ENCODE measurements around the gene MTSS2.

Gene MTSS2

DNA sequence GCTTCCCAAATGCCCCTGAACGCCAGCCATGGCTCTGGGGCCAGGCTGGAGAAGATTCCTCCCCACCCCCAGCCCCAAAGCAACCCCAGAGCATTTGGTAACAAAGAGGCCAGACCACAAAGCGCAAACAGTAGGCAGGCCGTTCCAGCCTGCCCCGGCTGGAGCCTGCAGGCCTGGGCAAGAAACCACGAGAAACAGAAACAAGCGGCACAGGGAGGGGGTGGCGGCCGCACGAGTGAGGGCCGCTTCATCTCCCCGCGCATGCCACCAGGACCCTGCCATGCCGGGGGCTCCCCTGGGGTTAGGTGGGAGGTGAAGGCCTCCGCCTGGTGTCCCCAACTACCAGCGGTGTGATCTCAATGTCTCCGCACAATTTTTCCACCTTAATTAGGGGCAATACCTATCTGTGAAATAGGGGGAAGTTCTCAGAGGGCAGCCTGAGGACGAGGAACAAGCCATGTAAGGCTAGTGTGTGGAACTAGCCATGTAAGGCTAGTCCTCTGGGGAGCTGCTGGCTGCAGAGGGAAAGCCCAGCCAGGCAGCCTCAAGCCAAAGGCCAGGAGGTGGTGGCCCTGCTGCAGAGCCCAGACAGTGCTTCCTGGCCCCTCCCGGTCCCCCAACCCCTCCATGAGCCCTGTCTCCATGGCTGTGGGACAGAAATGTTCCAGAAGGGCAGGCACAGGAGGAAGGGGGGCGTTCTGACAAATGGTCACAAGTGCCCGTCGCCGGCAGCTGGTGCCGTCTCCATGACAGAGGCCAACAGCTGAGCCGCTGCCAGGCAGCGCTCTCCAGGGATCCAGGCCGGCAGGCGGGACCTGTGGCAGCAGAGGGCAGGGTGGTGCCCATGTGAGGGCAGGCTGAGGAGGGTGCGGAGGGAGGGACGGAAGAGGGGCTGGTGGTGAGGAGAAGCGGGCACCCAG, 14.5 kb upstream of the MTSS2 start:
- DNase-seq (ENCODE audit: low read depth in 2 of 2, low spot score in 1 of 2), result no peak

DNA sequence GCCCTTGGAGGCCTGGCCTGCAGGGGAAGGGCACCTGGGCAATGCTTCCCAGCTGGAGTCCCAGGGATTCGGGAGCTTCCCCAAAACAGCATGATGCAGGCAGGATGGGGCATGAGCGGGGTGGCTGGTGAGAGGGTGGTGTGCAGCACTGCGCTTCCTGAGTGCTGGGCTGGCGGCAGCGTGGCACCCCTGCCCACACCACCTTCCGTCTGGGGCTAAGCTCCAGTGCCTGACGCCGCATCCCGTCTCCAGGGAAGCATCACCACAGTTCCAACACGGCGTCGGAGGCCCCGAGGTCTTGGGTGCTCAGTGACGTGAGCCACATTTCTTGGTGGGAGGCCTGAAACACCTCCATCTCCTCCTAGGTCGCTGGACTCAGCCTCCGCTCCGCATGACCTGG, 13.8 kb upstream of the MTSS2 start:
- DNase-seq (ENCODE audit: low read depth in 2 of 2, low spot score in 1 of 2), result no peak

DNA sequence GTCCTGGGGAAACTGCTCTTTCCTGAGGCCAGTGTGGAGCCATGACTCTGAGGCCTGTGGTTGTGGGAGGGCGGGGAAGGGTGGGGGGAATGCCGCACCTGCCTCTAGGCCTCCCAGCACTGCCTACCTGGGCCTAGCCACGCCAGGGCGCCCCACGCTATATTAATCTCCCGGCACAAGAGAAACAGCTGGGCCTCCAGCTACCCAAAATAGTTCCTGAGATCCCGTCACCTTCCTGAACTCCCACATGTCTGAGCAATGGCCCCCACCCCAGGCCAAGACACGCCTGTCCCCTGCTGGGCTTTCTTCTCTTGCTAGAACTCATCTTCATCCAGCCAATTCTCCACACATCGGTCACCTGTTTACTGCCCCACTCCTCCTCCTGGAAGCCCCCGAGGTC, 13.0 kb upstream of the MTSS2 start:
- DNase-seq (ENCODE audit: low read depth in 2 of 2, low spot score in 1 of 2), result no peak

DNA sequence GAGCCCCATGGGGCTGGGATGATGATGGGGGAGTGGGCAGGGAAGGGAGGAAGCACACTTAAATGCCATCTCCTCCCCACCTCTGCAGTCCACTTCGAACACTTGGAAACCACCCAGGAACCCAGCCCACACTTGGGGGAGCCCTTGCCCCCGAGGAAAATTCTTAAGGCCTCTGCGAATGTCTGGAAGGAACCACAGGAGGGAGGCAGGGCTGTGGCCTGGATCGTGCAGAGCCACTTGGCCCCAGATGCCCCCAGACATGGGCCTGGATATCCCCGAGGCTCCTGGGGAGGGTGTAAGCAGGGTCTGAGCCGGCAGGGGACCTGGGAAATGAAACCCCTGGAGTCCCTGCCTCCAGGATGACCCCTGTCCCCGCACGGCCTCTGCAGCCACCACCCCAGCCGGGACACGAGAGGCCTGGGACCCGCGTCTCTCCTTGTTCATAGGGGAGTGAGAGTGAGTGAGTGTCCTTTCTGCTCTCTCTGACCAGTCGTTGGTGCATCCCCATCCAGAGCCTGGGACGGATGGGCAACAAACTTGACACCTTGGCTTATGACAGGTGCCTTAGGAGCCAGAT, 11.8 kb upstream of the MTSS2 start:
- DNase-seq (ENCODE audit: low read depth in 2 of 2, low spot score in 1 of 2), result no peak

DNA sequence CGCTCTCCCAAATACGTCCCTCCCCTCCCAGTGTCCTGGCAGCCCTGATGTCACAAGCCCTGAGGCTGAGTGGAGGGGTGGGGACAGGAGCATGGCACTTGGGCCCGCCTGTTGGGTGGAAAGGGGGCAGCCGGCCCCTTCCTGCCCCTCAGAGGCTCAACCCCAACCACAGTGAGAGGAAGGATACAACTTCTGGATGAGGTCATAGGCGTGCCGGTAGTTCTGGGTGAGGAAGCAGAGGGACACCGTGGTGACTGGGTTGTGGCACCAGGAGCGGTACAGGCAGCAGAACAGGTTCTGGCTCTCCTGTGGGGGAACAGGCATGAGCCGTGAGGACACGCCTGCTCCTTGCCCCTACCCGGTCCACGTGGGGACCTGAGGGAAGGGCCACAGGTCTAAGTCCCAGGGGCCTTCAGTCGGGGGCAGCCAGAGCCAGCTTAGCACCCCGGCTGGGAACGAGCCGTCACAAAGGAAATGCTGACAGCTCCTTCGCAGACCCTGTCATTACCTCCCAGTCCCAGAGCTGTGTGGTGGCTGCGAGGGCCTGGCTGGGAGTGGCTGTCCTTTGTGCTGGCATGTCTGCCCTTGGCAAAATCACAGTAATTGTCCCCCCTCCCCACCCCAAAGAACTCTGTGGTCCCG, 11.2 kb upstream of the MTSS2 start:
- no peak for DNase-seq (ENCODE audit: low read depth in 2 of 2, low spot score in 1 of 2)

DNA sequence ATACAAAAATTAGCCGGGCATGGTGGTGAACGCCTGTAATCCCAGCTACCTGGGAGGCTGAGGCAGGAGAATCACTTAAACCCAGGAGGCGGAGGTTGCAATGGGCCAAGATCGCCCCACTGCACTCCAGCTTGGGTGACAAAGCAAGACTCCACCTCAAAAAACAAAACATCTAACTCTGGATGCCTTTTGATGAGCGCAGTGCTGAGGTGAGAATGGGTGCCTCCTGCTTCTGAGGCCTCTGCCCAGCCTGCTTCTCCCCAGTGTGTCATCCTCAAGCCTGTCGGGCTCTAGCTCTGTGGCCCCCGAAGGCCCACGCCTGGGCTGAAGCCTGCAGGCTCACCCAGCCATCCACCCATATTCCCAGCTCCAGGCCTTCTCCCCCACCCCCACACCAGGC, 10.5 kb upstream of the MTSS2 start:
- DNase-seq (ENCODE audit: low read depth in 2 of 2, low spot score in 1 of 2), result no peak

DNA sequence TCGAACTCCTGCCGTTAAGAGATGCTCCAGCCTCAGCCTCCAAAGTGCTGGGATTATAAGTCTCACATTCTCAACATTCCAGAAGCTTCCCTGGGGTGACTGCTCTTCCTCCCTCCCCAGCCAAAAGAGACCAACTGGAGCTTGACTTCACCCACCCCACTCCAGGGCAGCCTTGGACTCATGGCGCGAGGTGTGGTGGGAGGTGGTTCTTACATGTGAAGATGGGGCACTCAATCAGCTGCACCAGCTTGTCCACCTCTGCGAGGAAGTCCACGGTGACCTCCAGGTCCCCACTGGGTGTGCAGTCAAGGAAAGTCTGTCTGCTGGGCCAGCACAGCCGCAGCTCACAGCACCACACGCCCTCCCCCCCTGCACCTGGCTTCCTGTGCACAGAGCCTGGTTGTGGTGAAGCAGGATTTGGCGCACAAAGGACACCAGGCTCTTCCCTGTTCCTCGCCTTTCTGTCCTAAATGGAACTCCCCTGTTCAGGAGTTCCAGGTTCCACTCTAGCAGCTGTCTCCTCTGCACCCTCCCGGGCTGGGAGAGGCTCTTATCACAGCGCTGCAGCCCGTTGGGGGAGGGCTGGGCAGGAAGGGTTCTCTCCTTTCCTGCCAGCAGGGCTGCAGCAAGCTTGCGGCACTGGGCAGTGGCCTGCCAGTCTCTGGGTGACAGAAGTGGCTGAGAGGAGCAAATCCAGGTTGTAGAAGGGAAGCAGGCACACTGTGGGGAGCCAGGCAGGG, 9.6 kb upstream of the MTSS2 start:
- no peak for DNase-seq (ENCODE audit: low read depth in 2 of 2, low spot score in 1 of 2)

DNA sequence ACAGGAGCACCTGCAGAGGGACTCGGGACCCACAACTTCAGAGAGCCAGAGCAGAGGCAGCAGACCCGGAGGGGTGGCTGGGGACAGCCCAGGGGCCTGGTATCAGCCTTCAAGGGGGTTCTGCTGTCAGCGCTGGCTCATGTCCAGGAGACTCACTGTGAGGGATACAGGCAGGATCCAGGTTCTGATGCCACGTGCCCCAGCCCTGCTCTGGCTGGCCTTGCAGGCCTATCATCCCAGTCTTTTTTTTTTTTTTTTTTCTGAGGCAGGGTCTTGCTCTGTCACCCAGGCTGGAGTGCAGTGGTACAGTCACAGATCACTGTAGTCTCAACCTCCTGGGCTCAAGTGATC, 9.0 kb upstream of the MTSS2 start:
- DNase-seq (ENCODE audit: low read depth in 2 of 2, low spot score in 1 of 2), result no peak

DNA sequence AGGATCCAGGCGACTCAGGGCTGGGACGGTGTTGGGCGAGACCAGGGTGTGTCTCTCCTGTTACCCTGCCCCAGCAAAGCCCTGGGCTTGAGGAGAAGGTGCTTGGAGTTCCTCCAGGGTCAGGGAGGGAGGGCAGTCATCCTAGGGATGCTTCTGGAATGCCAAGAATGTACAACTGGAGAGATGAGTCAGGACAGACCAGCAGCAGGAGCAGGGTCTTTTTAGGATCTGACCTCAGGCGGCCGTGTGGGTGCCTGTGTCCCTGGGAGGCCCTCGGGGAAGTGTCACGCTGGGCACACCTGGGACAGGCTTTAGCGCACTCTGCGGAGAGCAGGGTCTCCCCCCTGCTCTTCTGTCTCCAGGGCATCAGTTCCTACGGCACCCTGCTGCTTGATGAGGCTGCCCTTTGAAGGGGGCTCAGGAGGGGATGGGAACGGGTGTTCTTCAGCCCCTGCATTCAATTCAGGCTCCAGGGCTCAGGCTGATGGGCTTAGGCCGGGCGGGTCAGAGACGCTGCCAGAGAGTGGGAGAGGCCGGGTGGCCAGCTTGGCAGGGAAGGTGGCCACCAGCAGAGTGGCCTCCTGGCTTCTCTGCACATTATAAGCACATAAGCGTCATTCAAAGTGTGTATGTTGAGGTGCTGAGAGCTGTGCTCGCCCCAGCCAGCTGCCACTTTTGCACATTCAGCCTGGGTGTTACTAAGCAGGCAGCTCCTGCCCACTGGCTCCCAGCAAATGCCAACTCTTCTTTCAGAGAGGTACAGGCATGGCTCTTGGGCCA, 8.4 kb upstream of the MTSS2 start:
- no peak for DNase-seq (ENCODE audit: low read depth in 2 of 2, low spot score in 1 of 2)

DNA sequence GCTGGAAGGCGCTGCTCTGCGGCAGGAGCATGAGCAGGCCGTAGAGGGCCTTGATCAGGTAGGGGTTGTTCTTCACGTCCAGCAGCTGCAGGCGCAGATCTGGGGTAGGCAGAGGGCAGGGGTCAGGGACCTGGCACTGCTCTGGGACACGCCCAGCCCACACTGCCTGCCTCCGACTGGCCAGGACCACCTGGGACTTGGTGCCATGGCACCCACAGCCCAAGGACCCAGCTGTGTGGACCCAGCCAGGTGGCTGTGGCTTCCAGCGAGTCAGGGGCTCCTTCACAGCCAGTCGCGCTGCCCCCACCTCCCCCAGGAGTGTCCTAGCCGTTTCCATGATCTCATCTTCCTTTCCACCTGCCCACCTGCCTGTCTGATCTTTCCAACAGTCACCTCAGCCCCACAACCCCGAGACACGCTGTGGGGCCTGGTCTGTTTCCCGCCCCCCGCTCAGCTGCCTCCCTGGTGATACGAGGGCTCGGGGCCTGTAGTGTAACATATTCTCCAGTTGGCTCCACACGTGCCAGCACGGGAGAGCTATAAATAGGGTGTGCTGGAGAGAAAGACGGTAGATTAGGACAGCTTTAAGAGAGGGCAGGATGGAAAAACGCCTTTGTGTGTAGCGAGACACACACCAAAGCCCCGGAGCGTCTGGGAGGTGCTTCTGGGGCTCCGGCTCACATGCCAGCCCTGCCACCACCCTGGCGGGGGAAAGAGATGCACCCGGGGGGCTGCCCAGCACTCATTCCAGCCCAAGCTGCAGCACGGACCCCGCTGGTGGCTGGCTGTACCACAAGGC, 7.2 kb upstream of the MTSS2 start:
- DNase-seq (ENCODE audit: low read depth in 2 of 2, low spot score in 1 of 2), result no peak

DNA sequence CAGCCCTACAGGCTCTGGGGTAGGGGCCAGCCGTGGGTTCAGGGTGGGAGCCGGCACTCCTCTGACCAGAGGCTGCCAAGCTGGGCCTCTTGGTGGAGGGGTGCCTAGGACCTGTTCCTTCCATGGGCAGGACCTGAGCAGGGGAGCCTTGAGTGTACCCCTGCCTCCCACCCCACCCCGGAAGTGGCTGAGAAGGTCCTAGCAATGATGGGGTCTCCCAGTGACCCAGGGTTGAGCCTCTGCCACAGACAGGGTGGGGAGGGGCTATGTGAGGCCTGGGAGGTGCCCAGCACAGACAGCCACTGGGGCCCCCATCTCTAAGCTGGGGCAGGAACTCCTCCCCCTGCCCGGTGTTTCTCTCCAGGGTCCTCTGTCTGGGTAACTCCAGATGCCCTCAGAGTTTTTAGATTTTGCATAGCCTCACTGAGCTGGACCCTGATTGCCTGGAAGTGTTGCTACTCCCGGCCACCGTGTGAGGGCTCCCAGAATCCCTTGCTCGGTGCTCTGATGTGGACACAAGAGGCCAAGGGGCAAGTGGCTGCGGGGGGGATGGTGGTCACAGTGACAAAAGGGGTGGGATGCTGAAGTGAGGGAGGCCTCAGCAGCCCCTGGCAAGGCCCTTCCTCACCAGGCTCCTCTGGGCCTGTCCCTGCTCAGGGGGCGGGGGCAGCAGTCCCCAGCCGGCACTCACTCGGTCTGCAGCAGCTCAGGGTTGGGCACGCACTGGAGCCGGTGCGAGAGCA, 6.4 kb upstream of the MTSS2 start:
- DNase-seq (ENCODE audit: low read depth in 2 of 2, low spot score in 1 of 2), result no peak

DNA sequence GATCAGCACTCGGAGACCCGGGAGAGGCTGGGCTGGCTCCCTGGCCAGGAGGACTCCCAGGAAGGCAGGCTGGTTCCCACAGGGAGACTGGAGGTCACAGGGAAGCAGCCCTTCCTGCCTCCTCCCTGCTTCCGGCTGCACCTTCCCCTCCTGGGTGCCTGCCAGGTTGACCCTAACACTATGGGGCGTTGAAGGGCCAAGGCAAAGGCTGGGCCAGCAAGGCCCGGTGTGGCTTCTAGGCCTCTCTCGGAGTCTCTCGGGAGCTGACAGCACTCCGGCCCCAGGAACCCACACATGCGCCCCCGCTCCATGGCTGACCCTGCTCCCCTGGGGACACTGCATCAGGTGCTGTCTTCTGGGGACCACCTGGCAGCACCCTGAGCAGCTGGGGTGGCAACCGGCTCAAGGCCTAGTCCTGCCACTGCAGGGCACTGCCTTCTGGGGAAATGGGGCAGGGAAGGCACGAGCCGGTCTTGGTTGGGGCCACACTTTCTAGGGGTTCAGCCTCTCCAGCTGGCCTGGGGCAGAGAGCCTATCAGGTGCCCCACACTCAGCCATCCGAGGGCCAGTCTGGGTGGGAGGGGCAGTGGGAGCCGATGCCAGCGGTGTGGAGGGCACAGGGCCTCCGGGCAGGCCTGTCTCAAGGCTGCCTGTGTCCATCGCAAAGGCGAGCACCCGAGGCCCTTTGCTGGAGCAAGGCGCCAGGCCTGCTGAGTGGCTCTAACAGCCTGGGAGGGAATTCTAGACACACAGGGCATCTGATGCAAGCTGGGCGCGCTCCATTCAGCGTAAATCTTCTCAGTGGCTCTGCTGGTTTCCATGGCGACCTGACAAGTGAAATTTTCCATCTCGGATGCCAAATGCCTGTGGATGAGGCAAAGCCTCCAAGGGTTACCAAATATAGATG, 5.6 kb upstream of the MTSS2 start:
- no peak for DNase-seq (ENCODE audit: low read depth in 2 of 2, low spot score in 1 of 2)

DNA sequence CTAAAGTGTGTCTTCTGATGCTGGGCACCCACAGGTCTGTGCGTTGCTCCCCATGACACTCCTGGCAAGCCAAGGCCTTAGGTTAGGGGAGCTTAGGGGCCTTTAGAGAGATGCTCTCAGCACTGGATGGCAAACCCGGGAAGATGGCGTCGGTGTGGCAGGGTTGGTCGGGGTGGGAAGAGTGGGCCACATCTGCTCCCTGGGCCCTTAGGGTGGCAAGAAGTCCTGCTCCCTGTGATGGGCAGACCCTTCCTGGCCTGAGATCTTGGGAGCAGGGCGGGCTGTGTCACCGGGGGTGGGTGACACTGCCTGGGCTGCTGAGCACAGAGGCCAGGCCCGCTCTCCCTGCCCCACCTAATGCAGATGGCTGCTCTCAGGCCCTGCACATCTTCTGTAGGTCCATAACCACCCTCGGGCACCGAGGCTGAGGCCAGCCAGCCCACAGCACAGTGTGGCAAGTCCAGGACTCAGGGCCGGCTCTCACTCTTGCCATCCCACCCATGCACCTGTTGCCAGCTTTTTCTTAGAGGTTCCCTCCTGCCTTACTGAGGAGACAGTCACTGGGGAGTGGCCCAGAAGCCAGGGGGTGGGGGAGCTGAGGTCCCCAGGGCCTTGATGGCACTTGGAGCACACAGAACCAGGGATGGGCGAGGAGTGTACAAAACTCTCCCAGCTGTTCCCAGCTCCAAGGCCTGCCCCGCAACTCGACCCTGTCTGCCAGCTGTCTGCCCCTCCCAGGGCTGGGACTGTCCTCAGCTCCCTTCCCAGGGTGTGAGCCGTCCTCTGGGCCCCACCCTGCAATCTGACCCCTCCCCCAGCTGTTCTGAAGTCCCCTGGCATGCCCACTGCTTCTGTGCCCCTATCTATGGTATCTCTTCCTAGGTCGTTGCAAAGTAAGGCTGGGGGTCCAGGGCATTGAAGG, 4.4 kb upstream of the MTSS2 start:
- no peak for DNase-seq (ENCODE audit: low read depth in 2 of 2, low spot score in 1 of 2)

DNA sequence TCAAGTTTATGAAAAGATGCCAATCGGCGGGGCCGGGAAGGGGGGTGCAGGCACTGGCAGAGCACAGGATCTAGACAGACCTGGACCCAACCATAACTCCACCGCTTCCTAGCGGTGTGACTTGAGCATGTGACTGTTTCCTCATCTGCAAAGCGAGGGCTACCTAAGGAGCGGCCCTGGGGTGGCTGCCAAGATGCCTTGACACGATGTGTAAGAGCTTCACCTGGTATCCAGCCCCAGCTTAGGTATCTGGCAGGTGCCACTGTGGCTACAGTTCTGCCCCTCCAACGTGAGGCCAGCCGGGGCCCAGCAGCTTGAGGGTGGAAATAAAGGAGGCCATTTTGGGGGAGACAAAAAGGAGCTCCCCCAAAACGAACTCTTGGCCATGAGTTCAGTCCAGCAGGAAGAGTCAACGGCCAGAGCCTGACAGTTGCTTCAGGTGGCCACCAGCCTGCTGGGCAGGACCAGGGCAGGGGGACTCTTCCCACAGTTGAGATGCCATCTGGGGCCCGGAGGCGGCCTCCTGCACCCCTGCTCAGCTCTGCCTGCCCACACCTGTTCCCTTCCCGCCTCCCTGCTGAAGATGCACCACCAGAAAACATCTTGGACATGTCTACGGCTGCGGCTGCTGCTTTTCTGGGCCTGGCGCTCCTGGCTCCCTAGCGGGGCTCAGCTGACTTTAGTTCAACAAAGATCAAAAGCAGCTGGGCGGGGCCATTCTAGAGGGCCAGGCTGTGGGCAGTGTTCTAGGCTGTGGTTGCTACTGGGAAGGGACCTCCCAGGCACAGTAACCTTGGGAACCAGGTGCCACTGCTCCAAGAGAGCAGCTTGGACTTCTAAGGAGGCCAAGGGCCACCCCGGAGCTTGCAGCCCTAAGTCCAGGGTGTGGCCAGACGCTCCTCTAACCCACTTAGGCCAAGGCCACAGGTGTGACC, 3.4 kb upstream of the MTSS2 start:
- no peak for DNase-seq (ENCODE audit: low read depth in 2 of 2, low spot score in 1 of 2)

DNA sequence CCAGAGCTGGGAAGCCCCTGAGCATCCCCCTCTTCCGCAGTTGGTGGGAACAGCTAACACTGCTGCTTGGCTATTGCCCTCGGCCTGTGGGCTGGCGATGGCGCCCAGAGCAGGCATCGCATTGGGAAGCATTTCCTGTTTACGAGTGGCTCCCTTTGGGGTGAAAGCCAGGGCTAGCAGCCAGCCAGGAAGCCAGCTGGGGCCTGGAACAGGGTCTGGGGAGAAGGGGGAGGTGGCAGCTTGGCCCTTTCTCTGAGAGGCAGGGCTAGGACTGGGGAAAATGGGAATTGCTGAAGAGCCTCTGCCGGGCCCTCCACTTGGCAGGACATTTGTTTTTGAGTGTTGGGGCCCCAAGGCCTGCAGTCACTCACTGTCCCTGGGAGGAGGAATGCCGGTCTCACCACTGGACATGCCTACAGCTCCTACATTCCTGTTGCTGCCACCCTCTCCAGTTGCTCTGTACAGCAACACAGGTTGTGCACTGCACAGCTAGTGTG, 2.4 kb upstream of the MTSS2 start:
- DNase-seq (ENCODE audit: low read depth in 2 of 2, low spot score in 1 of 2), result no peak

DNA sequence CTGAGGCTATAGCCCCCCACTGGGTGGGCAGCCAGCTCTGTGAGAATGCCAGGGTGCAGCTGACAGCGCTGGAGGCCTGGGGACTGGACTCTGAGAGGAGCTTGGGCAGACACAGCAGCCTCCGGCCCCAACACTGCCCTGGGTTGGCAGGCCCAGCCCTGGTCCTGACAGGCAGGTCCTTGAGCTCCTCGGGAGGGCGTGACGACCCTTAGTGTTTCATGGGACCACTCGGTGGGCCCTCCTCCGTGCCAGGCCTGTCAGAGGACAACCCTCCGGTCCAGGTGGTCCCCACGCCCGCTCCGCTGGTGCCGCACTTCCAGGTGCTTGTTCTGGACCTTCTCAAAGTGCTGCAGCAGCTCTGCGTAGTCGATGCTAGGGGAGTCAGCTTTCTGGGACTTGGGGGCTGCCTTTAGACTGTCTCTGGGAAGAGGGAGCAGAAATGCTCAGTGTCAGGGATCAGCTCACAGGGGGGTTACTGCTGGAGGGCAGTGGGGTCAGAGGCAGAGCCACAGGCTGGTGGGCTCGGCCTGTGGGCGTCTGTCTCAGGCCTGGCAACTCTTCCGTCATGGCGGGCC, 1.9 kb upstream of the MTSS2 start:
- no peak for DNase-seq (ENCODE audit: low read depth in 2 of 2, low spot score in 1 of 2)
